T-helper 1 cell treated with Interleukin-12 subunit alpha and Interleukin-12 subunit beta and Interleukin-4 antibody, amounts not matched to agents 30 ng/mL and 1 ng/mL, for 36 hours (primary cell): ENCODE measurements around the gene LSAMP. TPM values are rescaled to one million over a fixed set of nuclear protein-coding genes. Genes with fewer than 3 reads are reported as not detected.

Source experiments
- intact Hi-C: fragments of 100-400 bp; cut with micrococcal nuclease; formaldehyde crosslinking; loops from one replicate; pipeline ENCODE4 v1.15.1; 2024
- total RNA-seq: library from RNA; stranded (reverse); gene quantifications from 2 replicates; pipeline ENCODE4 v1.2.3, GENCODE V29; 2022

LSAMP gene
- total RNA-seq, 1 donor from 2014 or later = not detected

DNA sequence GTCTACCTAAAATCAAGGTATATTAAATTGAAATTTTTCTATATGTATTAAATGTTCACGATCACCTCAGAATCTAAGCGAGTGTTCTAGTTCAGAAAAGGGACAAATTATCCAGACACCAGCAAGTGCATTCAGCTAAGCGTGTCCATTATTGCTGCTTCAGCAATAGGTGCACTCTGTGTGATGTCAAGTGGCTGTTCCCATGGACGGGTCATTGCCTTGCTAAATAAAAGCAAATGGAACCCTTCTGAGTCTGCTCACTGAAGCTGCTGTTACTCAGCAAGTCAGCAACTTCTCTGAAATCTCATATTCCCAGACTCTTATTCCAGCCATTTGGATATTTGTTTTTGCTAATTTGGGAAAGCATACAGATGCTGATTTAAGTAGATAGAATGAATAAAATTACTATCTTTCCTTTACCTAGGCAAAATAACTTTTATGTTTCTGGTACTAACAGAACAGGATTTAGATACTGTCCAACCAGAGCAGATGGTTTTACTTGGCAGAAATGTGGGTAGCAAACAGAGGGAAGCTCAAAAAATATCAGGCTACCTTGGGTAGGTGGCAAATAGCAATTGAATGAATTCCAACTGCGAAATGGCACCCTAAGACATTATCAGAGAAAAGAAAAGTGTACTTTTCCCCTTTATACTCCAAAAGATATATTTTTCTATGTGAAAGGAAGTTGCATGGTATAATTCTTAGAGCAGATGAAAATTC is 415.0 kb downstream of the LSAMP start:
- intact Hi-C loops = no loop called here

DNA sequence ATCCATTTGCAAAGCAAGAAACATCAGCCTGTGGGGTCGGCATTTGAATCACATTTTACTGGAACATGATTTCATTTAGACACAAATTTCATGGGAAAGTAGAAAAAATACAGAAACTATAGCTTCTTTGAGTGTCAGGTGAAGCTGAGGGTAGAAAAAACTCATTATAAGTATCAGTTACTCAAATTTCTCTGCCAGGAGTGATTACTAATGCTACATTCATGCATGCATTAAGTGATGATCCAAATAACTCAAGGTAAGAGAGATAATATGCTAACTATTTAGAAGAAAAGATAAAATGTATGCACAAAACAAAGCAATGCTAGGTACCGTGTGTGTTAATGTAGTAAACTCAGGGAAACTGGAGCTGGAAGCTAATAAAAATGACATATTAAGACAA is 416.0 kb downstream of the LSAMP start:
- intact Hi-C loops = no loop called here

DNA sequence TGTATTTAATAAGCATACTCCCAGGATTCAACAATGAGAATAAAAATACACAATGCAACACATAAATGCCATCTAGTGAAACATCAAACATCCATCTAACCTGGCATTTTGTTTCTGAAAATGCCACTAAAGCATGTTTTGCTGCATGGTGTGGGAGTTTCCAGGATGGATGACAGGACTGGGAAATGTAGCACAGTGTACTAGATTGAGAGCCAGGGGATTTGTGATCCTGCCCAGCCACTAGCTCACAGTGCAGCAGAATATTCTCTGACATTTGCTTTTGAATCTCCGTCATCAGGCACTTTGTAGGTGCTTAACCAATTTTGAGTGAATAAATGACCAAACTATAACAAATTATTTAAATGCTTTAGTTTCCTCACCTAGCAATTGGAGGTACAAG is 417.1 kb downstream of the LSAMP start:
- intact Hi-C loops = no loop called here

DNA sequence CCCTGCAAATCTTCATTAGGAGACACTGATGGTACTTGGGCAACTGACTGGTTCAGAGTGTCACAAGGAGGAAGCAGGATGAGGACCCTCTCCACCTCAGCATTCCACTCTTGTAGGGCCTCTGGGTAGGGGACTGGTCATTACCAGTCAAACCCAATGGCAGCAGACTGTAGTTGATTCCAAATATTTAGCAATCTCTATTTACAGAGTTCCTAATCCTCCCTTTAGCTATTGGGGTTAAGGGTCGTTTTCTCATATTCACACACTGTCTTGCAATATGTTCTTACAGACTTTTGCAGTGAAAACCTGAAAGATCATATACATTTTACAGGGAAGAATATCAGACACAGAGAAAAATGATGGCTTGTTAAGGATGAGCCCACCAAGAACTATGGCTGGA is 424.3 kb downstream of the LSAMP start:
- intact Hi-C loops = no loop called here

DNA sequence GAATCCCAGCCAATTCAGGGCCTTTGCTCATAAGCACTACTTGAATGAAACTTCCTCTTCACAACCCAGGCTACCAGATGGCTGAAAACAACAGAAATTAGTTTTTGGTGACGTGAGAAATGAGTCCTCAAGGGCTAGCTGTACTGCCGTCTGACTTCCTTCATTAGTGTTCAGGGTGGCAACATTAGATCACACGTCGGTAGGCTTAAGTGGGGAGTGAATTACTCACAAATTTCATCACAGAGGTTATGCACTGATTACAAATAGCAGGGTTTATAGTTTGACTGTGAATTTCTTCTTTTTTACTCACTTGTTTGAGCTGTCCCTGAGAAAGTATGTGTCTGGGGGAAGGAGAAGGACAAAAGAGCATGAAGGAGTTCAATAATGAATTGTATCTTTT is 424.8 kb downstream of the LSAMP start:
- intact Hi-C loops = no loop called here

DNA sequence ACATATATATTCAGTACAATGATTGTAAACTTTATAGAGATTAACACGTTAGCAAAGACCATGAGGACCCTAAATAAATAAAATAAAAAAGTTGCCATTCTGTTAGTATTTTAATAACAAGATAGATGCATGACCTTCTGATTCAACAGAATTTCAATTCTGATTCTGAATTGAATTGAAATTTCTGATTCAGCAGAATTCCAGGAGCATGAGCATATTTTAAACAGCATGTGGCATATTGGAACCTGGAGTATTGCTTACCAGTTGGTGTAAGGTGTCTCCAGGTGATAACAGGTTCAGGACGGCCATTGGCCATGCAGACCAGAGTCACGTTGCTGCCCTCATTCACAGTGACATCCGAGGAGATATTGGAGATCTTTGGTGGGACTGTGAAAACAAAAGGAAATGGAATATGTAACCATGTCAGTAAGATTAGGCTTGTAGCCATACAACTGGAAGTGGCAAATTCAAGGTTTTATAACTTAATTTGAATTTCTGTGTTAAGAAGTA is 426.0 kb downstream of the LSAMP start:
- intact Hi-C loops = no loop called here

DNA sequence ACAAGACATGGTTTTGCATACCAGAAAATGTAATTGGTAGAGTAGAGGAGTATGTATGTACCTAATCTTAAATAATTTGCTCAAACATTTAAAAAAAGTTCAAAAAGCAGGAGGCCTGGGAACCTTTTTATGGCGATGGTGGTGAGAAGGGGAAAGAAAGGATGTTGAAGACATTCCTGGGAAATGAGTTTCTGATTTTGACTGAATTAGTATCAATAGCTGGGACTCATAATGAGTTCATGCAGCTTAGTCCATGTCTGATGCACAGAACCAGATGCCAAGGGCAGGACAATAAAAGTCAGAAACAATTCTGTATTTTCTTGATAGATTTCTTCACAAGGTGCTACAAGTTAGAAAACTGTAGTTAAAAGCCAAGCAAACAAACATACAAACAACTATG is 426.6 kb downstream of the LSAMP start:
- intact Hi-C loops = no loop called here

DNA sequence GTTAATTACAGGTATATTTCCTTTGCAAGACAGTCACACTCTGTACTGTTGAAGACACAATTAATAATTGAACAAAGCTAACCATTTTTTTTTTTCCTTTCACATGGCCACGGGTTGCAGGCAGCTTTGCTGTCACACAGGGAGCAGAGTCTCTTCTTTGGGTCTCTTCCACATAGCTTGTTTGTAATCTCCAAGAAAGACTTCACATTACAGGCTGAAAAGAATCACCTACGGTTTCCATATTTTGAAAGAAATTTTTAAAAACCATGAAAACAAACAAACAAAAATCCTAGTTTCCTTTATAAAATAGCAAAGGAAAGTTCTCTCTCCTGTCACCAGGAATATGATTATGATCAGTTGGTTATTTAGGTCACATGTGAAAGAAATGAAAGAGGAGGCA is 429.4 kb downstream of the LSAMP start:
- intact Hi-C loops = no loop called here

DNA sequence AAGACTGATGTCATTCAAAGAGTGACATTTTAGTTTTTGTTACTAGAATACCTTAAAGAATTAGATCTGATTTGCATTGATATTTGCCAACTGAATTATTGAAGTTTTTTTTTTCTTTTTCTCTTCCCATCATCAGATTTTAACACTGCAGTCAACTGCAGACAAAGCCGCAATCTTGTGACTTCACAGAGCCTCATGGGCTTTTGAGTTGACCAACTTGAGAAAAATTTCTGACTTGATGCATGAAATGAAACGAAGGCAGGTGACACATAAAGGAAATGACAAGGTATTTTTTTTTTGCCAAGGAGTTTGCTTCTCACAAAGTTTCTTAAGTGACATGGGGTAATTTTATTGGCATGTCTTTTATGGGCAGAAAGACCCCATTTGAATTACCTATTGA is 438.3 kb downstream of the LSAMP start:
- intact Hi-C loops = no loop called here

DNA sequence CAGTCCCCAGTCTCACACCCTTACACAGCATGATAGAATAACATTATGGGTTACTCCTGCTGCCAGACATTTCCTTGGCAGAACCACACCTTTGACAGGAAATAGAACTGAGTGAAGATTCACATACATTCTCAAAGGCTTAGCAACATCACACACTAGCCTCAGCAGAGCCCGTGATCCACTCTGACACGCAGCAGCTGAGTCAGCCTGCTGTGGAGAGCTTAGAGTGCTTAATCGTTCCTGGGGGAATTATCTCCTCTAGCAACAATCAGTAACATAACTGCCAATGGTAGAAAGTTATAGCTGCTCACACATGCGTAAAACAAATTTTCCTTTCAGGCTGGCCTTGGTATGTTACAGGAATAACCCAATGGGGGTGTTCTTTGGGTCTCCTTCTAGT is 439.9 kb downstream of the LSAMP start:
- intact Hi-C loops = no loop called here

DNA sequence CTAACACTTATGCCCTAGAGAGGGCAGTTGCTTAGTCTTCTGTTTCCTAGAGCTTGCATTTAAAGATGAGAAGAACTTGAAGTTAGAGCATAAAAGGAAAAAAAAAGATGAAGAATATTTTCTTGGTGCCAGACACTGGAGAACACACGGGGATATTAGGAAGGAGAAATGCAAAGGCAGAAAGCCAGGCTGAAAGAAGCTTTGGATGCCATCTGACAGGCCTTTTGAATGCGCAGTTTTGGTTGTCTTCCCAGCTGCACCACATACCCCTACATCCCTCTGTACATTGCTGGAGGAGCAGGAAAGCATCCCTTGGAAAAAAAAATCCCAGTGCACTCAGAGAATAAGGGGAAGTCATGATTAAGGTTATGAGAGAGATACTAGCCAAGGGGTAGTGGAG is 443.1 kb downstream of the LSAMP start:
- intact Hi-C loops = no loop called here

DNA sequence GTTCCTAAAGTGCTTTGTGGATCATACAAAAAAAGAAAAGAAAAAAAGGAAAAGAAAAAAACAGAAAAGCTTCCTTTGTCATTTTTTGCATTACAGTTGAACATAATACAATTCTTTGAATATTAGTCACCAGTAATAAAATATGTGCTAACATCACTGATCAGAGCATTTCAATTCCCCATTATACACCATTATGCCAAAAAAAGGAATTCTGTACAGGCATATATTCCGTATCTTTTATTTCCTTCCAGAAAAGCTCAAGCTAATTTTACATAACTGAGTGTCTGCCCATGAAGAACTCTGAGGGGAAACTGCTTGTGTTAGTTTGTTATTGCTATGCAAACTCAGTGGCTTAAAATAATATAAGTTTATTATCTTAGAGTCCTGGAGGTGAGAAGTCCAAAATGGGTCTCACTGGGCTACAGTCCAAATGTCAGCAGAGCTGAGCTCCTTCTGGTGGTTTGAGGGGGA is 444.1 kb downstream of the LSAMP start:
- intact Hi-C loops = no loop called here

DNA sequence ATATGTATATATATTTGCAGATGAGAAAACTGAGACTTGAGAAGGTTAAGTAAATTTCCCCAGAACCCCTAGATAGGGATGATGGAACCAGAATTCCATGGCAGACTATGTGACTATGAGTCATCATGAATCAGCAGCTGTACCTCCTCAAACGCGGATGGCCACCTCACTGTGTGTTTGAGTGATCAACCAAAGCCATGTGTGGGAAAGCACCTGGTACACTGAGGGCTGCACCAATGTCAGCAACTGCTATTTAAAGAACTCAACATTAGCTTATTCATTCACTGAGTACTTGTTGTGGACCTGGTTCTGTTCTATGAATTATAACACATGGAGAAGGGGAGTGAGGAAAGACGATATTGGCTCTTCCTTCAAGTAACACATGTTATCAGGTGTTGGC is 445.0 kb downstream of the LSAMP start:
- intact Hi-C loops = no loop called here

DNA sequence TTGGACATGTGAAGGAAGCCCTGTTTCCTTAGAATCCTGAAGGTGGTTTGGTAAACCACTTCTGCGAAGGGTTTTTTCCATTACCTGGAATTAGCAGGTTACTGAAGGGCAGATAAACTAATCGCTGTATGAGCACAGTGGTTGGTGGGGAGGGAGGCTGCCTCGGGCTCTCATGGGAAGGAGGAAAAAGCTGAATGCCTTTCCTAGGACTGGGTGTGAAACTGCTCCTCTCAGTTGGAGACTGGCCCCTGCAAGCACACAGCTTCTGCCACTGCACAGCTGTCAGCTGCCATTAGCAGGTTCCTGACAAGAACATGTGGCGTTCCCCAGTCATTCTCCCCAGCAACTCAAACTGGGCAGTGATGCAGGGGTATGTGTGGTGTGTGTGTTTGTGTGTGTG is 445.7 kb downstream of the LSAMP start:
- intact Hi-C loops = no loop called here

DNA sequence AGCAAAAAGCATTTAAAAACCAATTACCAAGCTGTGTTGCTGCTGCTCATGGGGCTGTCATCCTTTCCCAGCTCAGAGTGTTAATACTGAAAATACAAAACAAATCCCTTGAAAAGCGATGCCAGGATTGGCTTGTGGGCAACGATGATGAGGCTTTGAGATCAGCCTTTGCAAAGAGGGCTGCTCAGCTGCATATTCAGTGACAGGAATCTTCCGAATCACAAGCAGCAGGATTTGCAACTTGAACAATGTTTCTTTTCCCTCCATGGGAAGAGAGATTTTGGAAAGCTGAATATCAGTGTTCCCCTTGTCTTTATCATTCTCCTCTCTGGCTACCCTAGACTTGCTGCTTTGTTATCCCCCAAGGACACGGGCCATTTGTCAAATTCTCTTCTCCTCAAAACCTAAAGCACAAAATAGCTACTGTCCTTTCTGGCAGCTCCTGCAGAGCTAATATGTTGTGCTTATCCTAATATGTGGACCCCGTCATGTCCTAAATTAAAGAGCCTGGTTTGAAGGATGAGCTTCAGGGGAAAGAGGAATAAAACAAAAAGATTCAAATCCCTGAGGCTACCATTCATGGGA is 446.2 kb downstream of the LSAMP start:
- intact Hi-C loops = no loop called here

DNA sequence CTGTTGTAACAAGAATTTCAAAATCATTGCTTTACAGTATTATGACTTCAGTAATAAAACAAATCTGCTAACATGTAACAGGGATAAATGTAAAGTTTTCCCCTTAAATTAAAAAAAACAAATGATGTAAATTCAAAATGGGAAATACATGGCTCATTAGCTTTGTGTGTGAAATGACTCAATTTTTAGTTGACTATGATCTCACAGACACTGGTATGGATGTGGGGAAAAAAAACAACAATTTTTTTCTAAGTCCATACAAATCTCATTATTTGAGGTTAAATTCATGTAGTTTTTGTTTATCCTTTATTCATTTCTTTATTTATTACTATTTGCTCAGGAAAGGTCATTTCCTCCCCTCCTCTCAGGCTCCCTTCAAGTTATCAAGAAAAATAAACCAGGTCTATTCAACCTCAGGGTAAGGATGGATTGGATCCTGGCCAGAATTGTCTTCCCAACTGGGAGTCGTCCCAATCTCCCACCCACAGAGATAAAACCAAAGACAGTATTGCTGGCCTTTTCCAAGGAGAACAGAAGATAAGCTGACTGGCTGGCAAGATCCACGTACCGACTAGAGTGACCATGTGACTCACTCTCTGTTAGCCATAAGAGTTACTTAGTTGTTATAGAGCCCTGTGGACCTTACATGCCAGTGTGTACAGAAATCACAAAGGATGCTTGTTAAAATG is 448.7 kb downstream of the LSAMP start:
- intact Hi-C loops = no loop called here

DNA sequence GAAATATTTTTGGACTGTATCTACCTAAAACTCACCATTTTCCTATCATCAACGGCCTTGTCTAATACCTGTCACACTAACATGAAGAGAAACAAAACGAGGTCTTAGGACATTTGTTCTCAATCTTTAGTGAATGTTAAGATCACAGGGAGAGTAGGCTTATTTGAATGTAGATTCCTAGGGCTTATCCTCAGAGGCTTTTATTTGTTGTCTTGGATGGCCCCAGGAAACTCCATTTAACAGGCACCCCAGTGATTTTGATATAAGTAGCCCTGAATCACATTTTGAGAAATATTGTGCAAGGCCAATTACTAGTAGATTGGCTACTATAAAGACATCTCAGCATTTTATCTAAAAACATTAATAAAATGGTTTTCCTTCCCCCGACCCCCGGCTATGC is 454.6 kb downstream of the LSAMP start:
- intact Hi-C loops = no loop called here

DNA sequence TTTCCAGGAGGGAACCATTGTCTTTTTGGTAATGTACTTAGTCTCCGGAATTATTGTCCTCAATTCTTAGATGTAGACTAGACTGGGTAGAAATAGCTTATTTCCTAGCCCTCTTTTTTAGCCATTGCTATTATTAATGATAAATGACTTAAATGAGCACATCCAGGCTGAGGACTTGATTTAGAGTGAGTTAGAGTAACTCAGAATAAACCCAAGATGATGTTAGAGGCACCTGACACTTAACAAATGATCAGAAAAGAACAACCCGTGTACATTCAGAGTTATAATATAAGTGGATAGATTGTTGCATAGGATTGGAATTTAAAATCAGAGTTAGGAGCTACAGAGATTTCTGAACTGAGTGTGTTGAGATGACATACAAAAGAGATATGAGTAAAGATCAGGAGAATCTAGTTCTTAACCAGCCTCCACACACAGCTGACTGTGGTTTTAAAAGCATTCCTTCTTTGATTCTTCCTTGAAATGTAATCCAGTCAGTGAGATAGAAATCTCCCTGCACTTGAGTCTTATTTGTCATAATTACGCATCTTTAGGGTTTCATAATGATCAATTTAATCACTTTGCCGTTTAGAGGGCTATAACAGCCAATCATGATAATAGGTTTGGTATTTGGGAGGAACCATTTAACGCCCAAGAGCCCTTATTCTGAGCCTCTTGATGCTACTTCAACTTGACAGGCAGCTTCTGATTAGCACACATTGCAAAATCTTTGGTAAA is 455.4 kb downstream of the LSAMP start:
- intact Hi-C loops = no loop called here

DNA sequence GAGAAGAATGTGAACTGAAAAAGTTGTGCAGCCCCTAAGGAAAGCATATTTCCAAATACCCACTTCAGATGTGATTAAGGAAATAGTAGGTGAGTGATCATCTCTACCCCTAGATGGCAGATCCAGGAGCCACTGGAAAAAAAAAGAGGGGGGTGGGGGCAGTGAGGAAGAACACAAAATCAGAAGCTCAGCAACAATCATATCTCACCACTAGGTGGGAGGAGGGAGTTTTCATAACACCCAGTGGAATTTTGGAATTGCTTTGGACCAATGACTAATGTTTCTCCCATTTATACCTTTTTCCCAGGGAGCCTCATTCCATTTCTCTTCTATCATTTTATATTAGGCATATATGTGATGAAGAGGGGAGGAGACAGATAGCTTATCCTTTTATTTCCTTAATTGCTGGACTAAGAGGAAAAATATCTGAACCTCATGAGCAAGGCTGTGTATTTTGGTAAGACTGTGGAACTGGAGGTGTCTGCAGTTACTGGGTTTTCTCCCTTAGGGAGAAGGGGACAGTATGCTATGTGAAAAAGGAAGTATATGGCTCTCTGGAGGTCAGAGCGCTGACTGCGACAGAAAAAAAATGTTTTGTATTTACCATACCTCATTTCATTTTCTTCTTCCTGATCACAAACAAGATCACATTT is 458.6 kb downstream of the LSAMP start:
- intact Hi-C loops = no loop called here

DNA sequence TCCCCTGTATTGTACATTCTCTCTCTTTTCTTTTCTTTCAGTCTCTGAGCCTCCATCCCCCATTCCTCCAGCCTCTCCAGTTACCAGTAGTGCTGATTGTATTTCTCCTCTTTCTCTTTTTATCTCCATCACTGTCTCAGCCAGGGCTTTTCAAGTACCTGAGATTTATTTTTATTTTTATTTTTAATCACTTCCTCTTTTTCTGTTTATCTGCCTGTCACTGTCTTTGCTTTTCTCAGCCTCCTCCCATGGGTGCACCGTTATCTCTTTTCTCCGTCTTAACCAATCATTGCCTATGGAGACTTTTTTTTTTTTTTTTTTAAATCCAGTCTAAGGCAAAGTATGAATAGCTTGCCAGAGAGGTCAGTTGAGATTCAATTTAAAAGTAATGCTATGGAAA is 462.7 kb downstream of the LSAMP start:
- intact Hi-C loops = no loop called here

DNA sequence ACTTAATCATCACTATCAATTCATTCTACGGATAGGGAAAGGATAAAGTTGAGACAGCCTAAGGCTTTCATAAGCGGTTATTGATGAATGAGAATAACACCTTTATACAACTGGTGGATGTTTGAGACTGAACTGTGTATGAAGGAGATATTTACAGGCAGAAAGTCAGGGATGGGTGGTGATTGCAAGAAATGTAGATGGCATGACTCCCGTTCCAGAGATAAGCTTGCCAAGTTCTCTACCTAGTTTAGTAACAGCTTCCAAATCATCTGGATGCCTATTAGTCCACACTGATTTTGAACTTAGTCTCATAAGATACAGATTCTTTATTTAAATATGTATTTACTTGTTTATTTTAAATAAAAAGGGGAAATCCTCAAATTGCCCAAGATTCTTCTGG is 463.2 kb downstream of the LSAMP start:
- intact Hi-C loops = no loop called here
